Germinal center (tissue), 1 donor: ENCODE results near the gene KIAA1671.

ENCODE experiments used
- DNase-seq: peaks from one replicate; pipeline ENCODE4 v3.0.0; 2012; ENCODE audit warnings: mixed read lengths, low spot score

Gene KIAA1671

DNA sequence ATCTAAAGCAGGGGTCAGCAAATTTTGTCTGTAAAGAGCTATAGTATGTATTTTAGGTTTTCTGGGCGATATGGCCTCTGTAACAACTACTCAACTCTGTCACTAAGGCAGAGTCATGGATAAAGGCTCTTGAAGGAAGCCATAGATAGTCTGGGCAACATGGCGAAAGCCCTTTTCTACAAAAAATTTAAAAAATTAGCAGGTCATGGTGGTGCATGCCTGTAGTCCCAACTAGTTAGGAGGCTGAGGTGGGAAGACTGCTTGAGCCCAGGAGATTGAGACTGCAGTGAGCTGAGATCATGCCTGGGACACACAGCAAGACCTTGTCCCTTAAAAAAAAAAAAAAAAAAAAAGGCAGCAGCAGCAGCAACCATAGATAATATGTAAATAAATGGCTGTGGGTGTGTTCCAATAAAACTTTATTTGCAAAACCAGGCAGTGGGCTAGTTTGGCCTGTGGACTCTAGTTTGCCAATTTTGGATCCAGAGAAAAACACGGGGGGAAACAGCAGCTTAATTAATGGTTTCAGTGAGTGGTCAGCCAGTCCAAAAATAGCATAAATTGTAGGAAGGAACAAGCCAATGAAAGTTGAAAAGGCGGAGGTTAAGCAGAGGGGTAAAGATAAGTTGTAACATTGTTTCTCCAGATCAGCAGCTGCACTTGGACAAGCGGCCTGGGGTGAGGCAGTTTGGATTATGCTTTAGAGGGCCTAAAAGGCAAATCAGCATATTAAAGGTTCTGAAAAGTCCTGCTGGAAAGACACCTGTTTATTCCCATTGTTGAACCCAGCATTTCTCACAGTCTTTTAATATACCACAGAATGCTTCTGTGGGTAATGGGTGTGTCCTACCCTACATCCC is 62.6 kb downstream of the KIAA1671 start:
- no peak for DNase-seq

DNA sequence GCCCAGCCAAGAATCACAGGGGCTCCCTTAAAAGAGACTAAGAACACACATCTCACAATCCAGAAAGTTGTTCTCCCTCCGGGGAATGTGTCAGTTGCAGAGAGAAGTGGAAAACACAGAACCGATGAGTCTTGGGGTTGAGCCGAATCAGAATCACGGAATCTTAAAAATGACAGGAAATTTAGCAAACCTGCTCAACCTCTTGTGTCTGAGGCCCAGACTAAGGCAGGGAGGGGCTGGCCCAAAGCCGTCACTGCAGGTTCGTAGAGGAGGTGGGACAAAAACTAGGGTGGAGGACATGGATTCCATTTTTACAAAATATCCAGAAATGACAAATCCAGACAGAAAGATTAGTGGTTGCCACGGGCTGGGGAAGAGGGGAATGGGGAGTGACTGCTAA is 63.8 kb downstream of the KIAA1671 start:
- no peak for DNase-seq

DNA sequence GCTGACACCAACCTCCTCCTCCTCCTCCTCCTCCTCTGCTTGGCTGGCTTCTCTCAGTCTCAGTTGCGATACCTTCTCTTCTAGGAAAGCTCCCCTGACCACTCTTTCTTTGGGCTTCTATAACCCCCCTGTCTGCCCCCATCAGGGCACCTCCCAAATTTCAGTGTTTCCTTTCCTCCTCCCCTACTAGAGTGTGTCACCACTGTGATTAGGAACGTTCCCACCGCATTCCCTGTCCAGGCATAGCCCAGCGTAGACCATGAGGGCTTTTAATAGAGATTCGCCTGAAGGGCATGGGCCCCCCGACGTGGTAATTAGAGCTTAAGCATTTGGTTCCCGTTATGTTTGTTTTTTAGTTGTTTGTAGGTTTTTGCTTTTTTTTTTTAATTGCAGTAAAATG is 65.5 kb downstream of the KIAA1671 start:
- no peak for DNase-seq

DNA sequence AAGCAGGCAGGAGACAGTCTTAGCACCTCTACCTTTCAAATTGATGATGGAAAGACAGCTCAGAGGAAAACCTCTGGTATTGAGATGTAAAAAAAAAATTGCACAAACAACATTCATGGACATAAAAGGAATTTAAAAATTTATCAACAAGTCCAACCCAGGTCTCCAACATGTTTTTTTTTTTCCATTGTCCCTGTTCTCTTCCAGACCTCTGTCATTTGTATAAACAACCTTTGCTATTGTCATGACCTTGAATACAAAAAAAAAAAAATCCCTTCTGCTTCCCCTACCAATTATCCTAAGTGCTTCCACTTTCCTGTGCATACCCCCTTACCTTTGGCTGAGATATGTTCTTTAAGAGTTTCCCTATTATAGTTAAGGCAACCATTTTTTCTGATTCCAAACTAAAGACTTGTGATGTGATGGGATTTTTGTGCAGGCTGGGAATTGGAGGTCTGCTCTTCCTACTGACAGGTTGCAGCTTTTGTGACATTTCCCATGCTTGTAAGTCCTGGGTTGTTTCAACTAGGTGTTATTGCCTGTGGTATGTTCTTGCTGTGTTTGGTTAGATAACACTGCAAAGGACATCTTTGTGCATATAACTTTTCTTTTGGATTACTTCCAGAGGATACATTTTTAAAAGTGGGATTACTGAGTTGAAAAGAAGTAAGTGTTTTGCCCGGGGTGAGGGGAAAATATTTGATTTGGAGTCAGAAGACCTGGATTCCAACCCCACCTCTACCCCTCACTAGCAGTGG is 67.1 kb downstream of the KIAA1671 start:
- no peak for DNase-seq

DNA sequence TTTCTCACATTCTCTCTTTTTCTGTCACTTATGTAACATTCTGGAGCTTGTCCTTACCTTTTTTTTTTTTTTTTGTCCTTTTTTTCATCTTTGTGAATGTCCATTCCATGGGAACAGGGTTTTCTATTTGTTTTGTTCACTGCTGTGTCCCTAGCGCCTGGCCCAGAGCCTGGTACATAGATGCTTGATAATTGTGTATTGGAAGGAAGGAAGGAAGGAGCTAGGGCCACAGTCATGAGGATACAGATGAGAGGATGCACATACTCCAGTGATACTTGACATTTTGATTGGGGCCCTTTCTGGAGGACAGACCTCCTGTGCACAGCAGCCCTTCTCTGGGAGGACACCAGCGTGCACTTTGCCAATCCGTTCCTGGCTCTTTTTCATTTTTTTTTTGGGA is 68.9 kb downstream of the KIAA1671 start:
- DNase-seq: no peak

DNA sequence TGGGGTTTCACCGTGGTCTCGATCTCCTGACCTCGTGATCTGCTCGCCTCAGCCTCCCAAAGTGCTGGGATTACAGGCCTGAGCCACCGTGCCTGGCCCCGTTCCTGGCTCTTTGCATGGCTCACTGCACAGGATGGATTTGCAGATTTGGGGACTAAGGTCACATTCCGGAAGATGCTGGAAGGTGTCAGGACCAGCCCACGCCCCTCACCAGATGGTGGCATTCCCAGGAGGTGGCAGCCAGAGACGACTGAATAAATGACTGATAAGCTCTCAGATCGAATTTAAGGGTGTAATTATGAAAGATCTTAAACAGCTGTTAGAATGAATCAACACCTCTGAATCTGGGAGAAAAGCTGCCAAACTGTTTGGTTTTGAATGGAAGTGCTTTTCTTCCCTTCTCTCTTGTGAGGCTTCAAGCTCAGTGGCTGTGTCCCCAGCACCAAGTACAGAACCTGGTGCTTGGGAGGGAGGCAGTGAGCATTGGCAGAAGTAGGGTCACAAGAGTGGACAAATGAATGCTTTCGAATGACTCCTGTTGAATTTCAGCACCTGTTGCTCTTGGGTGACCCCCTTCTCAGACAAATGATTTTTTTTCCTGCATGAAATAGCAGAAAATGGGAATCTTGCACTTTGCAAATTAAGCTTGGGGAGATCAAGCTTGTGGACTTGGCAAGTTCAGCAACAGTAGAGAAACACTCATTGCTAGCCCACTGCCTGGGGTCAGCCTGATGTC is 69.6 kb downstream of the KIAA1671 start:
- no peak for DNase-seq

DNA sequence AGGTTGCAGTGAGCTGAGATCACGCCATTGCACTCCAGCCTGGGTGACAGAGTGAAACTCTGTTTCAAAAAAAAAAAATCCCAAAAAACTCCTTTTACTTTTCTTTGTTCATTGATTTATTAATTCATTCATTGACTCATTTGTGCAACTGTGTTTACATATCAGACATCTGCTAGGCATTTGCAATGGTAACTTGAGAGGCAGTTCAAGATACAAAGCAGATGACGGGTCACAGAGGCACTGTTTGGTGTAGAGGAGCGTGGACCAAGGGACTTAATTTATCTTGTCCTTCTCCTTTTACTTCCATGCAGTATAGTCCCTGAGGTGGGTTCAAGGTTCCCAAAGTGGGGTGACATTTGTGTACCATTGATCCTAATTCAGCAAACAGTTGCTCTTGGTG is 71.4 kb downstream of the KIAA1671 start:
- DNase-seq: no peak

DNA sequence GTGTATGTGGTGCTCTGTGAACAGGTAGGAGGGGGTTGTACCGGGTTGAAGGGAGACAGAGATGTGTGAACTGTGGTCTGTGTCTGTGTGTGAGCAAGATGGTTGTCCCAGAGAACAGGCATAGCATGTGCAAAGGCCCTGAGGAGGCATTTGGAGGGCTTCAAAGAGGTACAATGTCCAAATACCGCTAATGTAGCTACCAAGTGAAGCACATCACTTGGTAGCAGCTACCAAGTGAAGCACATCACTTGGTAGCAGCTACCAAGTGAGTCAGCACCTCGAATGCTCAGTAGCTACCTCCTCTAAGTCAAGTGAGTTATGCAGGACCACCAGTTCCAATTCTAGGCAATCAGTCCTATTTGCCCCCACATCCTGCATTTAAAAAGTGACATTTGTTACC is 72.4 kb downstream of the KIAA1671 start:
- no peak for DNase-seq

DNA sequence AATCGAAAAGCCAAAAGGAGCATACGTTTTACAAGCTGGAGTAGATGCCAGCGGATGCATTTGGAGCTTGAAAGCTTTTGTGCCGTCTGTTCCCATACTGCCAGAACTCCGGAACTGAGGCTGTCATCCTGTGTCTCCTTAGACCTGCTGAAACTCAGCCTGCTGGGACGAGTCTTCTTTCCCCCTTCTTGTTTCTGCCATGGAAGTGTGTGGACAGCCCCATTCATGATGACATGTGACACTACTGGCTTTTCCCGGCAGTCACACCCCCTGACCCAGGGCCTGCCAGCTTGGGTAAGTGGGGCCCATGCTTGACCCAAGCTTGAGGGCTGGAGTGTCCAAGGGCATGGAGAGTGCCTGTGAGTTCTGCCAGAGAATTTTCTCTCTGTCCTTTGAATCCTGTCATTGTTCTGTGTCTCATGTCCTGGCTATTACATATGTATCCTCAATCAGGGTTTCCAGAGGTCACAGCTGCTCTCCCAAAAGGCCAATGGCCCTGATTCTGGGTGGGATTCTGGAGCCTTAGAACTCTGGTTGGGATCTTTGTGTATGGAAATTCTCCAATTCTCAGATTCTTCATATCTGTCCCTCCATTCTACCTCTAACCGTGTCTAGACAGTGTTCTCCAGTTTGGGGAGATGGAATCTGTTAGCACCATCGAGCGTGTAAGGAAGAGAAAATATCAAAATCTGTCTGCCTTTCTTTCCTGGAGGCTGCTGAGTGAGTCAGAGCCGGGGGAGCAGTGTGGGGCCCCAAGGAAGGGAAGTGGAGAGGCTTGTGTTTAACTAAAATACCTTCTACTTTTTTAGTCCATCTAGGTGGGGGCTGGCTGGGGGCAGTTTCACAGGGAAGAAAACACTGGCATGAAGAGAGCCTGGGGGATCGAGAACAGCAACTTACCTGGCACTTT is 73.2 kb downstream of the KIAA1671 start:
- no peak for DNase-seq

DNA sequence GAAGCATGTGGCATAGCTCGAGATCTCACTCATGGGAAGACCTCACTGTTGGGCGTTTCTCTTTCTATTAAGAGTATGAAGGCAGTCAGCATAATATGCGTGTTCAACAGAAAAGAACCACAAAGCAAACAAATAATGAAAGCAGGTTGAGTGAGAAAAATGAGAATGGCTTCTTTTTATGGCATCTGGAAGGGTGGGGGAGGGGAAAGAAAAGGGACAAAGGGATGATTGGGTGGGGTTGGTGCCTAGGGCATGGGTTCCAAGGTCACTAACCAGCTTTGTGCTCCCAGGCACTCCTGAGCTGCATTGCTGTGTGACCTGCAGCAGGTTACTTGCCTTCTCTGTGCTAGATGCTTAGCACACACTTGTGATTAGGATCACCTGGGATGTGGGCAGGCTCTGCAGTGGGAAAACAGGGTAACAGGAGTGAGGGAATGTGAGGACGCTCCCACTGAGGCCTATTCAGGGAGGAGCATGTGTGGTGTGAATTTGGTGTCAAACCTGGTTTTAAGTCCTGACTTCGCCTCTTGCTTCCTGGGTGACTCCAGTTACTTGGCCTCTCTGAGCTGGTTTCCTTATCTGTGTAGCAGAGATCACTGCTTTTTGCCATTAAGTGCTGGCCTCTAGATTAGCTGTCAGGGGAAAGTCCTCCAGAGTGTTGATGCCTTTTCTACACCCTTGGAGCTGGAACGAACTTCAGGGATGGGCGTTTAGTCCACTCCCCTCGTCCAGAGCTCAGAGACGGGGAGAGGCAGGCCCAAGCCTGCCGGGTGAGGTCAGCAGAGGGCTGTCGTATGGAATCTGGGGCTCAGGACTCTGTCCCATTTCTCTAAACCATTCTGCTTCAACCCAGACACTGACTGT is 74.8 kb downstream of the KIAA1671 start:
- no peak for DNase-seq

DNA sequence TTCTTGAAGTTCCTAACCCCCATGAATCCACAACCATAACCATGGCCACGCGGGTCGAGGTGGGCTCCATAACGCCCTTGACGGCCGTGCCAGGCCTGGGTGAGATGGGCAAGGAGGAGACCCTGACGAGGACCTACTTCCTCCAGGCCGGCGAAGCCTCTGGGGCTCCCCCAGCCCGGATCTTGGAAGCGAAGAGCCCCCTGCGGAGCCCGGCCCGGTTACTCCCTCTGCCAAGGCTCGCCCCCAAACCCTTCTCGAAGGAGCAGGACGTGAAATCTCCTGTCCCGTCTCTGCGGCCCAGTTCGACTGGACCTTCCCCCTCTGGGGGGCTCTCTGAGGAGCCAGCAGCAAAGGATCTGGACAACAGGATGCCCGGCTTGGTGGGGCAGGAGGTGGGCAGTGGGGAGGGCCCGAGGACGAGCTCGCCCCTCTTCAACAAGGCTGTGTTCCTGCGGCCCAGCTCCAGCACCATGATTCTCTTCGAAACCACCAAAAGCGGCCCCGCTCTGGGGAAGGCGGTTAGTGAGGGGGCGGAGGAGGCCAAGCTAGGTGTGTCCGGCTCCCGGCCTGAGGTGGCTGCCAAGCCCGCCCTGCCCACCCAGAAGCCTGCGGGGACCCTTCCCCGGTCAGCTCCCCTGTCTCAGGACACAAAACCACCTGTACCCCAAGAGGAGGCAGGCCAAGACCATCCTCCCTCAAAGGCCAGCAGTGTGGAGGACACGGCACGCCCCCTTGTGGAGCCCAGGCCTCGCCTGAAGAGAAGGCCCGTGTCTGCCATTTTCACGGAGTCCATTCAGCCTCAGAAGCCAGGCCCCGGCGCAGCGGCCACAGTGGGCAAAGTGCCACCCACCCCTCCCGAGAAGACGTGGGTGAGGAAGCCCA is 75.7 kb downstream of the KIAA1671 start:
- no peak for DNase-seq

DNA sequence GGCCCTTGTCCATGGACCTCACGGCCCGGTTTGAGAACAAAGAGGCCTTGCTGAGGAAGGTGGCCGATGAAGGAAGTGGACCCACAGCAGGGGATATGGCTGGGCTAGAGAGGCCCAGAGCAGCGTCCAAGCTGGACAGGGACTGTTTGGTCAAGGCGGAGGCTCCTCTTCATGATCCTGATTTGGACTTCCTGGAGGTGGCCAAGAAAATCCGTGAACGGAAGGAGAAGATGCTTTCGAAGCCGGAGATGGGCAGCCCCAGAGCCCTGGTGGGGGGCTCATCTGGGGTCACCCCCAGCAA is 76.3 kb downstream of the KIAA1671 start:
- DNase-seq: no peak

DNA sequence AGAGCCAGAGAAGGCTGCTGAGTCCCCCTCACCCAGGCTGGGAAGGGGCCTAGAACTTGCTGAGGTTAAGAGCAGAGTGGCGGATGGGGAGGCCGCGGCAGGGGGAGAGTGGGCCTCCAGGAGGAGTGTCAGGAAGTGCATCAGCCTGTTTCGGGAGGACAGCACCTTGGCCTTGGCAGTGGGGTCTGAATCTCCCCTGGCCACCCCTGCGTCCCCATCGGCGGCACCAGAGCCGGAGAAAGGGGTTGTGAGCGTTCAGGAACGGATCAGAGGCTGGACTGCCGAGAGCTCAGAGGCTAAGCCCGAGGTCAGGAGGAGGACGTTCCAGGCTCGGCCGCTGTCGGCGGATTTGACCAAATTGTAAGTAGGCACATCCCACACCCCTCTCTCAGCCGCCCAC is 76.7 kb downstream of the KIAA1671 start:
- no peak for DNase-seq

DNA sequence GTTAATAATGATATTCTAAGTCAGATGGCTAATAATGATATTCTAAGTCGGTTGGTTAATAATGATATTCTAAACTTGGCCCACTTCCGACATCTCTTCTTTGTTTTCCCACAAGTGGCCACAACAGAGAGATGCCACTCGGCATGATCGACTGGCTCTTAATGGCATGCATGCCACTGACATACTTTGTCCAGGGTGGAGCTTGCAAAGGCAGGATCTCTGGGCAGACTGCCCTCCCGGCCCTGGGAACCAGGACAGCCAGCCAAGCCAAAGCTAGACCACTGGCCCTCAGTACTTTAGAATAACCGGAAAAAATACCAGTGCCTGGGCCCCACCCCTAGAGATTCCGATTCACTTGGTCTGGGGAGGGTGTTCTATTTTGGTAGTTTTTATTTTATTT is 78.1 kb downstream of the KIAA1671 start:
- DNase-seq: no peak

DNA sequence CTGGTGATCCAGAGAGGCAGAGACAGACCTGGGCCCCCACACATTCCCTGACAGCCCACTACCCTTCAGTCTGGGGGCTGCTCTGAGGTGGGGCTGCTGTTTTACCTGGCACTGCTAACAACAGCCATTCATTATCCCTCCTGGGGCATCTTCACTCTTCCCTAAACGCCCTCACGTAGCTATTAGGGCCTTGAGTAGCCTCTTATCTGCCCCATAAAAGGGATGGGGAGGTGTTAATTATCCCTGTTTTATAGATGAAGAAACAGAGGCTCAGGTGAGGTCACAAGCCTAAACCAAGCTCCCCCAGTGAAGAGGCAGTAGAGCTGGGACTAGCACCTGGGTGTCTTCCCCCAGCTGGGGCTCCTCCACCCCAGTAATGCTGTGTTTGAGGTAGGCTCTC is 79.5 kb downstream of the KIAA1671 start:
- no peak for DNase-seq

DNA sequence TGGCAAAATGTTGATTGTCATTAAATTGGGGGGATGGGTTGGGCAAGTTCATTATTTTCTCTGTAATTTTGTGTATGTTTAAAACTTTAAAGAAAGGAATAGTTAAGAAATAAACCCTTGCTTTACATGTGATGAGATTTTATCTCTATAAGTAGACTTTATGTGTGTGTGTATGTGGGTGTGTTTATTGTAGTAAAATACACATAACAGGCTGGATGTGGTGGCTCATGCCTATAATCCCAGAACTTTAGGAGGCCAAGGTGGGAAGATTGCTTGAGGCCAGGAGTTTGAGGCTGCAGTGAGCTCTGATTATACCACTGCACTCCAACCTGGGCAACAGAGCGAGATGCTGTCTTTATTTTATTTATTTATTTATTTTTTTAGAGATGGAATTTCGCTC is 83.2 kb downstream of the KIAA1671 start:
- no peak for DNase-seq

DNA sequence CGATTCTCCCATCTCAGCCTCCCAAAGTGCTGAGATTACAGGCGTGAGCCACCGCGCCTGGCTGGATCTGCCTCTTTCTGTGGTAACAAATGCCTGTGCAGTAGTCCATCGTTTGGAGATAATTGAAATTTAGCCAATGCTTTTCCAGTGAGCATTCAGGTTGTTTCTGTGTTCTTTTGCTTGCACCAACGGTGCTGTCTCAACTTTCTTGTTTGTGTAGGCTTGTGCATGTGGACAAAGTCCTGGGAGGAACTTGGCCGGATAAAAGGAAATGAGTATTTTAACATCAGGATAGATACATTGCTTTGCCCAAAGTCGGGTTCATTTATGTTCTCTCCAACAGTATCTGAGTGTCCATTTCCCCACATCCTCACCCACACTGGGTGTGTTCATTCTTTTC is 85.7 kb downstream of the KIAA1671 start:
- no peak for DNase-seq

DNA sequence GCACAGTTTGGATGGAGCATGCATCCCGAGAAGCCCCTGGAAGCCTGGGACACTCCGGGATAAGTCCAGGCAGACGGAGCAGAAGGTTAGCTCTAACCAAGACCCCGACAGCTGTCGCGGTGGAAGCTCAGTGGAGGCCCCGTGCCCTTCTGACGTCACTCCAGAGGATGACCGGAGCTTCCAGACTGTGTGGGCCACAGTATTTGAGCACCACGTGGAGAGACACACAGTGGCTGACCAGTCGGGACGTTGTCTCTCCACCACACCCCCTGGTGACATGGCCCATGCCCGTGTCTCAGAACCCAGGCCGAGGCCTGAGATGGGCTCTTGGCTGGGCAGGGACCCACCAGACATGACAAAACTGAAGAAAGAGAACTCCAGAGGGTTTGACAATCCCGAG is 86.3 kb downstream of the KIAA1671 start:
- no peak for DNase-seq

DNA sequence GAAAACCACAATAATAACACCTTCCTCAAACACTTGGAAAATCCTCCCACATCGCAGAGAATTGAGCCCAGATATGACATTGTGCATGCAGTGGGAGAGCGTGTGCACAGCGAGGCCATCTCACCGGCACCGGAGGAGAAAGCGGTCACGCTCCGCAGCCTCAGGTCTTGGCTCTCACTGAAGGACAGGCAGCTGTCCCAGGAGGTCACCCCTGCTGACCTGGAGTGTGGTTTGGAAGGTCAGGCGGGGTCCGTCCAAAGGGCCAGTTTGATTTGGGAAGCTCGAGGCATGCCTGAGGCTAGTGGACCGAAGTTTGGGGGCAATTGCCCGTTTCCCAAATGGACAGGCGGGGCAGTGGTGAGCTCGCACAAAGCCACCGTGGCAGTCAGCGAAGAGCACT is 86.7 kb downstream of the KIAA1671 start:
- no peak for DNase-seq

DNA sequence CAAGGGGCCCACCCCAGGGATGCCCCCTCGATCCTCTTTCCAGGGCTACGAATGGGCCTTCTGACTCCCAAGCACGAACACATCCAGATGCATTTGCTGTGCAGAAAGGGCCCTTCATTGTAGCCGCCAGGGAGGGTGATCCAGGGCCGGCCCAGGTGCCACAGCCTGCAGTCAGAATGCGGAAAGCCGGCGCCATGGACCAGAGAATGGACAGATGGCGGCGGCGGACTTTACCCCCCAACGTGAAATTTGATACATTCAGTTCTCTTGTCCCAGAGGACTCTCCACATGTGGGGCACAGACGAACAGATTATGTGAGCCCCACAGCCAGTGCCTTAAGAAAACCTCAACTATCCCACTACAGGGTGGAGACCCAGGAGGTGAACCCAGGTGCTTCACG is 87.2 kb downstream of the KIAA1671 start:
- no peak for DNase-seq
